Adipocyte (in vitro differentiated cells): ENCODE results near the gene HMOX1.

Experiments used
- DNase-seq: peaks from one replicate; pipeline ENCODE4 v3.0.0-alpha.2; 2015; ENCODE audit warnings: low read depth
- H3K27me3 ChIP-seq: replicated peaks from 2 replicates; pipeline ENCODE4 v1.7.0; 2013; ENCODE audit warnings: mild to moderate bottlenecking, low read length, moderate library complexity; ENCODE audit not compliant: control insufficient read depth, insufficient read depth
- H3K36me3 ChIP-seq: 2 replicates; pipeline ENCODE4 v1.7.0; 2013; ENCODE audit warnings: low read length, mild to moderate bottlenecking, moderate library complexity; ENCODE audit not compliant: control insufficient read depth, insufficient read depth, severe bottlenecking
- H3K4me1 ChIP-seq: 2 replicates; pipeline ENCODE4 v1.7.0; 2013; ENCODE audit warnings: mild to moderate bottlenecking, low read length, moderate library complexity; ENCODE audit not compliant: control insufficient read depth, insufficient read depth
- H3K4me3 ChIP-seq: 2 replicates; pipeline ENCODE4 v1.7.0; 2013; ENCODE audit warnings: mild to moderate bottlenecking, low read length, moderate library complexity
- H3K9ac ChIP-seq: 2 replicates; pipeline ENCODE4 v1.7.0; 2013; ENCODE audit warnings: mild to moderate bottlenecking, low read length, moderate library complexity
- H3K9me3 ChIP-seq: 2 replicates; pipeline ENCODE4 v1.7.0; 2013; ENCODE audit warnings: mild to moderate bottlenecking, low read length, moderate library complexity; ENCODE audit not compliant: control insufficient read depth

HMOX1 gene

GRCh38 chr22:35398591-35398973 lies 17.7 kb downstream of the HMOX1 start:
- DNase-seq = no peak
- H3K27me3 ChIP-seq = no peaks in the 10 kb centered on the region
- no peak overlapping the region for H3K9ac ChIP-seq
- peaks cover 13% of the 10 kb centered on the region for H3K36me3 ChIP-seq
- no peaks in the 10 kb centered on the region for H3K9me3 ChIP-seq
- peaks cover 8% of the 10 kb centered on the region for H3K4me1 ChIP-seq
- H3K4me3 ChIP-seq = no peak overlapping the region

GRCh38 chr22:35399114-35399677 lies 18.3 kb downstream of the HMOX1 start:
- H3K4me3 ChIP-seq = peak overlapping the region; percentile 94
- peaks cover 8% of the 10 kb centered on the region for H3K4me1 ChIP-seq
- H3K9me3 ChIP-seq = no peaks in the 10 kb centered on the region
- H3K27me3 ChIP-seq = no peaks in the 10 kb centered on the region
- H3K9ac ChIP-seq = peak overlapping the region; percentile 84
- peaks cover 7% of the 10 kb centered on the region for H3K36me3 ChIP-seq
- no peak for DNase-seq

GRCh38 chr22:35399678-35400500 lies 19.0 kb downstream of the HMOX1 start, which contains the start of gene MCM5:
MCM5 (plus strand) TSS chr22:35400140; CDS start chr22:35400439, 299 bp downstream.
- peaks cover 8% of the 10 kb centered on the region for H3K4me1 ChIP-seq
- H3K36me3 ChIP-seq = peaks cover under 1% of the 10 kb centered on the region
- peak; percentile 99 for DNase-seq
- no peaks in the 10 kb centered on the region for H3K9me3 ChIP-seq
- peak within 1 kb of the TSS; percentile 94 for H3K4me3 ChIP-seq
- peak within 1 kb of the TSS; percentile 84 for H3K9ac ChIP-seq
- H3K27me3 ChIP-seq = no peaks in the 10 kb centered on the region

GRCh38 chr22:35400501-35400790 lies 19.6 kb downstream of the HMOX1 start:
- Histone ChIP-seq H3K4me1 (peaks cover 8% of the 10 kb centered on the region), H3K36me3 (no peaks in the 10 kb centered on the region), H3K4me3 (peak overlapping the region; percentile 94), H3K27me3 (no peaks in the 10 kb centered on the region), H3K9me3 (no peaks in the 10 kb centered on the region), H3K9ac (peak overlapping the region; percentile 84)
- DNase-seq = no peak

GRCh38 chr22:35401863-35402262 lies 21.0 kb downstream of the HMOX1 start:
- no peak overlapping the region for H3K9ac ChIP-seq
- peaks cover 8% of the 10 kb centered on the region for H3K4me1 ChIP-seq
- H3K4me3 ChIP-seq = no peak overlapping the region
- DNase-seq = no peak
- H3K36me3 ChIP-seq = peaks cover 4% of the 10 kb centered on the region
- no peaks in the 10 kb centered on the region for H3K9me3 ChIP-seq
- no peaks in the 10 kb centered on the region for H3K27me3 ChIP-seq

GRCh38 chr22:35403356-35403755 lies 22.5 kb downstream of the HMOX1 start:
- Histone ChIP-seq H3K36me3 (peaks cover 8% of the 10 kb centered on the region), H3K4me1 (peaks cover 4% of the 10 kb centered on the region), H3K27me3 (no peaks in the 10 kb centered on the region), H3K9me3 (no peaks in the 10 kb centered on the region), H3K4me3 (no peak overlapping the region), H3K9ac (no peak overlapping the region)
- DNase-seq = no peak

- Histone ChIP-seq H3K36me3 (peaks cover 9% of the 10 kb centered on the region), H3K9ac (no peak overlapping the region), H3K4me3 (no peak overlapping the region), H3K27me3 (no peaks in the 10 kb centered on the region), H3K9me3 (no peaks in the 10 kb centered on the region), H3K4me1 (peaks cover 4% of the 10 kb centered on the region)
- no peak for DNase-seq
Observed at GRCh38 chr22:35404176-35404575, 23.3 kb downstream of the HMOX1 start.

GRCh38 chr22:35406443-35406842 lies 25.5 kb downstream of the HMOX1 start:
- Histone ChIP-seq H3K9ac (no peak overlapping the region), H3K4me3 (no peak overlapping the region), H3K36me3 (peaks cover 12% of the 10 kb centered on the region), H3K4me1 (no peaks in the 10 kb centered on the region), H3K9me3 (no peaks in the 10 kb centered on the region), H3K27me3 (no peaks in the 10 kb centered on the region)
- no peak for DNase-seq

- Histone ChIP-seq H3K4me3 (no peak overlapping the region), H3K27me3 (no peaks in the 10 kb centered on the region), H3K9me3 (no peaks in the 10 kb centered on the region), H3K9ac (no peak overlapping the region), H3K4me1 (no peaks in the 10 kb centered on the region), H3K36me3 (peaks cover 12% of the 10 kb centered on the region)
- no peak for DNase-seq
Observed at GRCh38 chr22:35407362-35407761, 26.5 kb downstream of the HMOX1 start.

GRCh38 chr22:35409783-35410662 lies 29.1 kb downstream of the HMOX1 start:
- Histone ChIP-seq H3K36me3 (peaks cover 12% of the 10 kb centered on the region), H3K9me3 (no peaks in the 10 kb centered on the region), H3K9ac (no peak overlapping the region), H3K4me1 (no peaks in the 10 kb centered on the region), H3K4me3 (no peak overlapping the region), H3K27me3 (no peaks in the 10 kb centered on the region)
- DNase-seq = no peak

- Histone ChIP-seq H3K9ac (no peak overlapping the region), H3K4me1 (no peaks in the 10 kb centered on the region), H3K36me3 (peaks cover 12% of the 10 kb centered on the region), H3K4me3 (no peak overlapping the region), H3K27me3 (no peaks in the 10 kb centered on the region), H3K9me3 (no peaks in the 10 kb centered on the region)
- no peak for DNase-seq
Observed at GRCh38 chr22:35410663-35411034, 29.8 kb downstream of the HMOX1 start.
